HG02943 (cell line): ENCODE data around the gene UGT8.
"Not testable (repeated sequence)": the region's sequence is repeated elsewhere in the genome, so short reads cannot be mapped to it uniquely, and the experiment has no call there.

Experiments
- ATAC-seq: cut with Tn5 transposase; IDR thresholded peaks from one replicate; pipeline ENCODE4 v1.9.1; 2021; ENCODE audit warnings: mild to moderate bottlenecking, low read depth, moderate library complexity; ENCODE audit not compliant: unreplicated experiment

Gene UGT8, protein sequence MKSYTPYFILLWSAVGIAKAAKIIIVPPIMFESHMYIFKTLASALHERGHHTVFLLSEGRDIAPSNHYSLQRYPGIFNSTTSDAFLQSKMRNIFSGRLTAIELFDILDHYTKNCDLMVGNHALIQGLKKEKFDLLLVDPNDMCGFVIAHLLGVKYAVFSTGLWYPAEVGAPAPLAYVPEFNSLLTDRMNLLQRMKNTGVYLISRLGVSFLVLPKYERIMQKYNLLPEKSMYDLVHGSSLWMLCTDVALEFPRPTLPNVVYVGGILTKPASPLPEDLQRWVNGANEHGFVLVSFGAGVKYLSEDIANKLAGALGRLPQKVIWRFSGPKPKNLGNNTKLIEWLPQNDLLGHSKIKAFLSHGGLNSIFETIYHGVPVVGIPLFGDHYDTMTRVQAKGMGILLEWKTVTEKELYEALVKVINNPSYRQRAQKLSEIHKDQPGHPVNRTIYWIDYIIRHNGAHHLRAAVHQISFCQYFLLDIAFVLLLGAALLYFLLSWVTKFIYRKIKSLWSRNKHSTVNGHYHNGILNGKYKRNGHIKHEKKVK

GRCh38 chr4:114598191-114599121 is at the start of gene UGT8:
Gene UGT8 (plus strand): TSS chr4:114598807. CDS start chr4:114622881, 24,074 bp downstream.
- ATAC-seq = peak; percentile 52

- no peak for ATAC-seq
Measured at GRCh38 chr4:114549638-114550037, 49.0 kb upstream of the UGT8 start.

DNA sequence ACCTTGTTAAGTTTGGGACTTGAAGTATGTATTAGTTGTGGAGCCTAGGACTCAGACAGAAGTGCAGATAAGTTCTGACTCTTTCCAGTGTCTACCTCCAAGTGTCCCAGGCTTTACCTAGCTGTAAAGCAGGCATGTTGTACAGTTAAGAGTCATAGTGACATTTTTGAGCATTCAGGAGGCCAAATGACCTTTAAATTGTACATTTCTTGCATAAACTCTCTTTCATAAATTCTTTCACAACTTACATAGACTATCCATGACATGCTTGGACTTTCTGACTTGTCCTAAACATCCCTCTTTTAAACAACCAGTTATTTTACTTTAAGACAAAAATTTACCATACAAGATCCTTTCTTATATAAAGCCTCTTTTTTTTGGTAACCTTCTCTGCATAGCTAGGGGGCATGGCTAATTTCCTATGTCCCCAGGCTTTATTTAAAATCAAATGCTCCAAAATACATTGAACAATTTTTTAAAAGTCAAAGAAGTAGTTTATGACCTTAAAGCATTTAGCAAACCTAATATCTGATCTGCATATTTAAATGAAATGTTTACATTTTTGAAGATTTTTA is 40.1 kb upstream of the UGT8 start:
- ATAC-seq = no peak

- ATAC-seq = no peak
Measured at GRCh38 chr4:114561590-114561989, 37.0 kb upstream of the UGT8 start.

DNA sequence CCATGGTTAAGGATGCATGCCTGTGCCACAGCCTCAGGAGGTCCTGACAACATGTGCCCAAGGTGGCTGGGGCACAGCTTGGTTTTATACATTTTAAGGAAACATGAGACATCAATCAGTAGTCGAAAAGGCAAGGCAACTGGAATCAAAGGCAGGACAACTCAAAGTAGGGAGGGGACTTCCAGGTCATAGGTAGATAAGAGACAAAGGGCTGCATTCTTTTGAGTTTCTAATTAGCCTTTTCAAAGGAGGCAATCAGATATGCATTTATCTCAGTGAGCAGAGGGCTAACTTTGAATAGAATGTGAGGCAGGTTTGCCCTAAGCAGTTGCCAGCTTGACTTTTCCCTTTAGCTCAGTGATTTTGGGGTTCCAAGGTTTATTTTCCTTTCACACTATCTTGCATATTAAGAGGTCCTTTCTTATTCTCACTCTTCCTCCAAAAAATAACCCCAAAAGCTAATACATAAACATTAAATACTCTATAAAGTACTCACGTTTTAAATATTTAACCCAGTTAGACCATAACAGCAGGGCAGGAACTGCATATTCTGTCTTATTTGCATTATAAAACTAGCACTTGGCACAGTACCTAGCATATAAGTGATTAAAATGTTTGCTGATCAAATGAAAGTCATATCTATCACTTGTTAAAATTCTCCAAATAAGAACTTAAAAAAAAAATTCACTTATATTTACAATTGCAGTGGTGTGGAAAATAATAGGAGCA is 36.3 kb upstream of the UGT8 start:
- no peak for ATAC-seq

DNA sequence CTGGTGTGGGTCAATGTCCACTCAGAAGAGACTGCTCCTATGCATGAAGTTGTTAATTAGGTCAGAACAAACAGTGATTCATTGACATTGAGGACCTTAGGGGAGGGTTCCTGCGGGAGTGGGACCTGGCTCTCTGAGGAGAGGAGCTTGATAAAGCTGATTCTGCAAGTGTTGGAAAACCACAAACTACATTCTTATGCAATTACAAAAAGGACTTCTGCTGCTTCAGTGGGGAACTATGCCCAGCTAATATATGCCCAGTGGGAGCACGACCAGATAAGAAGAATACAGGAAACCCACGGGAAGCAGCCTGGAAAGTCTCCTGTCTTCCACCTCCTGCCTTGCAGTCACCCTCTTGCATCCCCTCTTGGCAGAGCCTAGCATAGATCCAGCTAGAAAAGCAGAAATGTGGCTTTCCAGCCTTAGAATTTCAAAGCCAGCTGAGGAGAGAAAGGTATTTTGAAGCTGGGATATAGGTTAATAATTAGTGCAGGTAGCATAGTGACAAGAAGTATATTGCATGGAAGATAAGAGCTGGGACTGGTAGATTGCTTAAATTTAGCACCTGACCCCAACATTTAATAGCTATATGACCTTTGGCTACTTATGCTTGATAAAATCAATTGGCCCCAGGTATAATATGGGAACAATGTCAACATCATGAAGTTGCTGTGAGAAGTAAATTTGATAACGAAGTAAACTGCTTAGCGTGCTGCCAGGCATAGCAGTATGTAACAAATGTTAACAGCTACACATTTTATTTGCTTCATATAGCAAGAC is 34.9 kb upstream of the UGT8 start:
- no peak for ATAC-seq

DNA sequence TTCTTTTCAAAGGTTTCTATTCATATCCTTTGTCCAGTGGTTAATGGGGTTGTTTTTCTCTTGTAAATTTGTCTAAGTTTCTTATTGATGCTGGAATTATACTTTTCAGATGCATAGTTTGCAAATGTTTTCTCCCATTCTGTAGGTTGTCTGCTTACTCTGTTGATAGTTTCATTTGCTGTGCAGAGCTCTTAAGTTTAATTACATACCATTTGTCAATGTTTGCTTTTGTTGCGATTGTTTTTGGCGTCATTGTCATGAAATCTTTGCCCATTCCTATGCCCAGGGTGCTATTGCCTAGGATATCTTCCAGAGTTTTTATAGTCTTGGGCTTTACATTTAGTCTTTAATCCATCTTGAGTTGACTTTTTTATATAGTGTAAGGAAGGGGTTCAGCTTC is 21.2 kb upstream of the UGT8 start:
- ATAC-seq = no peak

DNA sequence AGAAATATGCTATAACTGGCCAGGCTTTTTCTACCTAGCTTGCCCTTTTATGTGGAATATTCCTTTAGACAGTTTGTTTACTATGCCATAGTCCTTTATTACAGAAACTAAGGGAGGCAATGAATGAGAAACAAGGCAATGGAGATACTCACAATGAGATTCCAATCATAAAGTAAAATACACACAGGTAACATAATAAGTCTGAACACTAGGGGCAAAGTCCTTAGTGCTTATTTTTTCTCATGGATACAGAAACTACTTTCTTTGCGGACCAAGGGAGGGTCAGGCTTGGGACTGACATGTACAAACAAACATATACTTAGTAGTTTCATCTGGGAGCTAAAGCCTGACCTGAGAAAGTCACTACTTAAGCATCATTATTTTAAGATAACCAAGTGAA is 16.0 kb upstream of the UGT8 start:
- no peak for ATAC-seq

- no peak for ATAC-seq
Measured at GRCh38 chr4:114588305-114588704, 10.3 kb upstream of the UGT8 start.

- ATAC-seq = not testable (repeated sequence)
Measured at GRCh38 chr4:114590360-114590759, 8.2 kb upstream of the UGT8 start.

DNA sequence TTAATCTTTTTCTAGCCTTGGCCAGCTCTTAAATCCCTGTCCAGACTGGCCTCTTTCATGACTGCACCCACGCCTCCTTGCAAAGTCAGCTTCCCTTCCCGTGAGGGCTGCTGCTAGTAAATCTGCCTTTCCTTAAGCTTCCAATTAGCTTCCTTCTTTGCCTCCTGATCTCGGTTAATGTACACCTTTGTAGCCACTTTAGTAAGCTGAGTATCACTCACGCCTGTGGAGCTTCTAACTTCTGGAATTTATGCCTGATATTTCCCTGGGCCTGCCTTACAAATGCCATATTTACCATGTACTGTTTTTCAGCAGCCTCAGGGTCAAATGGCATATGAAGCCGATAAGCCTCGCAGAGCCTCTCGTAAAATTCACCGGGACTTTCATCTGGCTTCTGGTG is 5.1 kb upstream of the UGT8 start:
- no peak for ATAC-seq

GRCh38 chr4:114595207-114595606 is 3.4 kb upstream of the UGT8 start:
- no peak for ATAC-seq

DNA sequence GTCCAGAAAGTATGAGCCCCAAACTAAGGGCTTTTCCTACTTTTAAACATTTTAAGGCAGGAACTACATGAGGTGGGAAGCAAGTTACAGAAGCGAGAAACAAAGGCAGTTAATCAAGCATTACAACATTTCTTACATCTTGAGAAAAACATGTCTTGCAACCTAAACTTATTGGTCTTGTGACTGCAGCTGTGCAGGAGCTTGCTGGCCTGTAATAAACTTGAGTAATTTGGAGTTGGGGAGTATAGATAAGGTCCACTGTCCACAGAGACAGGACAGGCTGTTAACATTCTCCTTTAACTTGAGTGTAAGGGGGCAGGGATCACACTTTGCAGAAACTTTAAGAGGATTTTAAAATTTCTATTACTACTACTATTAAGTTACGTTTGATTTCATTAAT is 2.7 kb upstream of the UGT8 start:
- no peak for ATAC-seq

GRCh38 chr4:114597410-114598115 is 1.0 kb upstream of the UGT8 start:
- ATAC-seq = no peak

DNA sequence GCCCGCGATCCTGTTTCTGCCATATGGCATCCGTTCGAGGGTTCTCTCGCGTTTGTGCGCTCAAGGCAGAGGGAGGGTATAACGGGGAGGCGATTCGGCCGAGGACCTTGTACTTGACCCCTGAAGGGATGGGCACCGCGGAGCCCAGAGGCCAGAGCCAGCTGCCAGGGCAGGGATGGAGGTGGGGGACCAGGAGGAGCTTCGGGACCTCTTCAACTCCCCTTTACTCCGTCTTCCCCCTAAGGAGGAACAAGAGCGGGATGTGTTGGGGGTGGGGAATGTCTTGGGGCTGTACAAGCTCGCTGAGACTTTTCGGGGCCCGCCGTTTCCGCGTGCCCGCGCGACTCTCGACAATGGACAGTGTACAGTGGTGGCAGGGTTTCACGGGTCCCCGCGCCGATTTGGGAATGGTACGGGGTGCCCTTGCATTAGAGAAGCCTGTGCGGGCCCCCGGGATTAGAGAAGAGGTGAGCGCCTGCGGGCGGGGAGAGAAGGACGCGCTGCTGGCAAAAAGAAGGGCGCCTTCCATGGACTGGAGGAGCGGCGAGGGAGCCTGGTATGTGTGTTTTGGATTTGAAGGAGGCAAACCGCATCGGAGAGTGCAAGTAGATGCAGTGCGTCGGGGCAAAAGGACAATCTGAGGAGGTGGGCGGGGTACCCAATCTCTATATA is 760 bp downstream of the UGT8 start:
- ATAC-seq = no peak

DNA sequence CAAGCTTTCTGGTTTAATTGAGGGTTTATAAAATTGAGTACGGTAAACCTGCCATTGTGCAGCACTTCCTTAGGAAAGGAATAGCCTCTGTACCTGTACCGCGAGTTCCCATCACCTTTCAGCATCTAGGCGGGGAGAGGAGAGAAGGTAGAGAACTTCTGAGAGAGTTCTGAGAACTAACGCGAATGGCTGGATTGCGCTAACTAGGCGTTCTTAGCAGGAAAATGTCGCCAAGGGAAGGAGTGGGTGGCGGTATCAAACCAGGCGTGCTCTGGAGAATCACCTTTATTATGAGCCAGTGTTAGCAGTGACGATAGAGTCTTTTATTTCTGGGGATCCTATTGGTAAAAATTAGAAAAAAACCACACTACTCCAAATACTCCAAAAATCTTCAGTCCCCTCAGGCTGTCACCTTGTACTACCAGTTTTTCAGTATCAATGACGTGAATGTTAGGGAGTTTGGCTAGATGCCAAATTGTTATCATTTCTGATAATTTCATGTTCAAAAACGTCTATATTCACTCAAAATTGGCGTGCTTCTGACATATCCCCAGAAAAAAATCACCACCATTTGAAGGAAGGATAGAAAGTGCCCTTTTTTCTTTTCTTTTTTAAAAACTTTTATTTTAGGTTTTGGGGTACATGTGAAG is 1.4 kb downstream of the UGT8 start:
- ATAC-seq = no peak

DNA sequence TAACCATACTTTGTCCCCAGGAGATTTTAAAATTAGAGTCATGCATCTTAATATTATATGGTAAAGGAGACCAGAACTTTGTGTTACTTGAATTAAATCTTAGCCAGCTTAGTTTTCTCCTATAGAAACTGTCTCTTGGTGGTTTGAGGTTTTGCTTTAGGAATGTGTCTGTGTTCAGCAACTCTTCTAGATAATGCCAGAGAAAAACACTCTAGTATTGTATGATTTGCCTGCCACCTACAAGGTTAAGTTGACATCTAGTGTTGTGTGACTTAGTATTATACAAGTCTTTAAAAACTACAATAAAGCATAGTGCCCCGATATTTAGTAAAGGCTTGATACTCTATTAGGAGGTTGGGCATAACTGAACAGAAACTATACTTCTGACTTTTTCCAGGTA is 2.1 kb downstream of the UGT8 start:
- no peak for ATAC-seq
